Type B pancreatic cell (in vitro differentiated cells): ENCODE results near the gene DSCAML1. TPM values are rescaled to one million over a fixed set of nuclear protein-coding genes. Genes with fewer than 3 reads are reported as not detected.

Experiments
- DNase-seq: peaks from one replicate; pipeline ENCODE4 v3.0.0; 2021; ENCODE audit warnings: mixed read lengths; ENCODE audit not compliant: unreplicated experiment; ENCODE audit errors: extremely low spot score
- H3K27ac Mint-ChIP-seq: 2 replicates; pipeline ENCODE4 v1.8.0; 2021; ENCODE audit warnings: mild to moderate bottlenecking, mixed read lengths
- H3K27me3 Mint-ChIP-seq: 2 replicates; pipeline ENCODE4 v1.8.0; 2021; ENCODE audit warnings: mixed read lengths
- H3K36me3 Mint-ChIP-seq: 2 replicates; pipeline ENCODE4 v1.8.0; 2021; ENCODE audit warnings: mixed read lengths
- H3K4me1 Mint-ChIP-seq: one replicate; pipeline ENCODE4 v1.8.0; 2021; ENCODE audit warnings: mixed read lengths; ENCODE audit not compliant: unreplicated experiment
- H3K4me3 Mint-ChIP-seq: 2 replicates; pipeline ENCODE4 v1.8.0; 2021; ENCODE audit warnings: mild to moderate bottlenecking, mixed read lengths
- H3K9me3 Mint-ChIP-seq: 2 replicates; pipeline ENCODE4 v1.8.0; 2021; ENCODE audit warnings: mixed read lengths
- total RNA-seq: library from RNA; stranded (reverse); gene quantifications from 2 replicates; pipeline ENCODE4 v1.2.1, GENCODE V29; 2021; ENCODE audit warnings: low replicate concordance
- TF ChIP-seq, protein P1 (sequence below): fragments of 200-600 bp; sonication (generic); conservative IDR thresholded peaks from 2 replicates; pipeline ENCODE4 v1.5.0; 2021; ENCODE audit warnings: antibody characterized with exemption, mild to moderate bottlenecking

The DSCAML1 gene
- total RNA-seq, 1 donor from 2014 or later = 5.8 TPM

DNA sequence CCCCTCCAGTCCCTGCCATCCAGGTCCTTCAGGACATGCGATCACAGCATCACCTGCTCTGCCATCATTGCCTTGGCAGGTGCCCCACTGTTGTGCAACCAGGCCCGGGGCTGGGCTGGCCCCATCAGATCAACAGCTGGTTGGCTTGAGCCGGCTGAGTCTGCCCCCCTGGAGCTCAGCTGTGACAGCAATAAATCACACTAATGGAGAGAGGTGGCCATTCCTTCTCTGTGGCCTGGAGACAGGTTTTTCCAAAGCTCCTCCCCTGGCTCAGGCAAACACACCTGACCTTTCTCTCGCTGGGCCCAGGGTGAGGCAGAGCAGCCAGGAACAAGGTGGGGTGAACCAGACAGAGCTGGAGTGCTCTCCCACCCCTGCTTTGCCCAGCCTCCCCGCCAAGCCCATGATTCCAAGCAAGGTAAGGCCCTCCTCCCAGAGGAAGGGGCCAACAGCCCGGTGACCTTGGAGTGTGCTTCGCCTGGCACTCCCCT is 36.4 kb upstream of the DSCAML1 start:
- H3K4me3 Mint-ChIP-seq = peak overlapping the region; percentile 41
- TF ChIP-seq, protein P1, sequence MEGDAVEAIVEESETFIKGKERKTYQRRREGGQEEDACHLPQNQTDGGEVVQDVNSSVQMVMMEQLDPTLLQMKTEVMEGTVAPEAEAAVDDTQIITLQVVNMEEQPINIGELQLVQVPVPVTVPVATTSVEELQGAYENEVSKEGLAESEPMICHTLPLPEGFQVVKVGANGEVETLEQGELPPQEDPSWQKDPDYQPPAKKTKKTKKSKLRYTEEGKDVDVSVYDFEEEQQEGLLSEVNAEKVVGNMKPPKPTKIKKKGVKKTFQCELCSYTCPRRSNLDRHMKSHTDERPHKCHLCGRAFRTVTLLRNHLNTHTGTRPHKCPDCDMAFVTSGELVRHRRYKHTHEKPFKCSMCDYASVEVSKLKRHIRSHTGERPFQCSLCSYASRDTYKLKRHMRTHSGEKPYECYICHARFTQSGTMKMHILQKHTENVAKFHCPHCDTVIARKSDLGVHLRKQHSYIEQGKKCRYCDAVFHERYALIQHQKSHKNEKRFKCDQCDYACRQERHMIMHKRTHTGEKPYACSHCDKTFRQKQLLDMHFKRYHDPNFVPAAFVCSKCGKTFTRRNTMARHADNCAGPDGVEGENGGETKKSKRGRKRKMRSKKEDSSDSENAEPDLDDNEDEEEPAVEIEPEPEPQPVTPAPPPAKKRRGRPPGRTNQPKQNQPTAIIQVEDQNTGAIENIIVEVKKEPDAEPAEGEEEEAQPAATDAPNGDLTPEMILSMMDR = no peak
- H3K9me3 Mint-ChIP-seq = no peaks in the 10 kb centered on the region
- no peaks in the 10 kb centered on the region for H3K36me3 Mint-ChIP-seq
- peaks cover 26% of the 10 kb centered on the region for H3K4me1 Mint-ChIP-seq
- DNase-seq = no peak
- peak overlapping the region; percentile 74 for H3K27ac Mint-ChIP-seq
- H3K27me3 Mint-ChIP-seq = peaks cover 19% of the 10 kb centered on the region

DNA sequence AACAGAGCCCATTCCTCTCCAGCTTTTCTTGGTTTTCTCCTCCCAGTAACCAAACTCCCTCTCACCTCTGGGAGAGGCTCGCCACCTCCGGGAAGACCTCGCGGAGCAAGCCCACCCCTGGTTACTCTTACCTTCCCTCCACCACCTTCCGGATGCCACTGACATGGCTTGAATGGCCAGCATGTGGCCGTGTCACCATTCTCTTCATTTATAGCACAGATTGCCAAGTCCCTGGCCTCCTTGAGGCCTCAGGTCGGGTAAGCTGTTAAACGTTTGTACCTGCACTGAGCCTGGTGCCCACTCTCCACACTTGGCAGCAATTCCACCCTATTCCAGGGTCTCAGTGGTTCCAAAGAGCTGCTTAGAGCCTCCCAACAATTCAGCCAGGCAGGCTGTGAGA is 35.5 kb upstream of the DSCAML1 start:
- Mint-ChIP-seq H3K27me3 (peaks cover 11% of the 10 kb centered on the region), H3K36me3 (no peaks in the 10 kb centered on the region), H3K4me1 (peaks cover 26% of the 10 kb centered on the region), H3K9me3 (no peaks in the 10 kb centered on the region), H3K27ac (peak overlapping the region; percentile 63), H3K4me3 (no peak overlapping the region)
- no peak for DNase-seq
- TF ChIP-seq, protein P1 = no peak

DNA sequence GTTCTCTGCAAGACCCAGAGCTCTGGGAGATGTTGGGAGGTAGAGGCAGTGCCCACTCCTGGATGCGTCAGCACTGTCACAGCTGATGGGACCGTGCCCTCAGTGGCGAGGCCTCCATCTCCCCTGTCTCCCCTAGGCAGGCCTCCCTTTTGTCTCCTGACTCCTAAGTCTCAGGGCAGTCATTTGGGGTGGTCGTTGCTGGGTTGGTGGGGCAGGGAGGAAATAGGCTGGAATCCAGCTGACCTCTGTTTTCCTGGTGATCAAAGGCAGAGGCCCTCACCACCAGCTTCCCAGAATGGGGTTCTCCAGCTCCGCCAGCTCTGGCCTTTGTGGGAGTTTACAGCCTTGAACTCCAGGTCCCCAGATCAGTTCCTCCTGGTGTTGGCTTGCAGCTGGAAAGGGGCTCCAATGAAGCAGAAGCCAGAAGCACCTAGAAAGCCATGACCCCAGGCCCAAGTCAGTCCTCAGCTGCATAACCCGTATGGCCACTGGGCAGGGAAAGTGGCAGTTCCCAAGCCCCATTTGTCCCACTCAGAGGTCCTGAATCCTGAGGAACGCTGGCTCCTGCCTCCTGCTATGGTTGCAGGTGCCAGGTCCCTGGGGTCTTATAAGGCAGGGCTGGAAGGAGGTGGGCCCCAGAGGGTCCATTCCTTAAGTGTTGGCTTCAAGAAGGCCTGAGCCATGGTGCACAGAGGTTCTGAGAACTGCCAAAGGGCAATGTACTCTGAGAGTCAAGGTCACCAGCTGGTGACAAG is 34.8 kb upstream of the DSCAML1 start:
- Mint-ChIP-seq H3K9me3 (no peaks in the 10 kb centered on the region), H3K27me3 (peaks cover 10% of the 10 kb centered on the region), H3K4me3 (no peak overlapping the region), H3K36me3 (no peaks in the 10 kb centered on the region), H3K27ac (peak overlapping the region; percentile 48), H3K4me1 (peaks cover 26% of the 10 kb centered on the region)
- no peak for DNase-seq
- TF ChIP-seq, protein P1 = no peak

DNA sequence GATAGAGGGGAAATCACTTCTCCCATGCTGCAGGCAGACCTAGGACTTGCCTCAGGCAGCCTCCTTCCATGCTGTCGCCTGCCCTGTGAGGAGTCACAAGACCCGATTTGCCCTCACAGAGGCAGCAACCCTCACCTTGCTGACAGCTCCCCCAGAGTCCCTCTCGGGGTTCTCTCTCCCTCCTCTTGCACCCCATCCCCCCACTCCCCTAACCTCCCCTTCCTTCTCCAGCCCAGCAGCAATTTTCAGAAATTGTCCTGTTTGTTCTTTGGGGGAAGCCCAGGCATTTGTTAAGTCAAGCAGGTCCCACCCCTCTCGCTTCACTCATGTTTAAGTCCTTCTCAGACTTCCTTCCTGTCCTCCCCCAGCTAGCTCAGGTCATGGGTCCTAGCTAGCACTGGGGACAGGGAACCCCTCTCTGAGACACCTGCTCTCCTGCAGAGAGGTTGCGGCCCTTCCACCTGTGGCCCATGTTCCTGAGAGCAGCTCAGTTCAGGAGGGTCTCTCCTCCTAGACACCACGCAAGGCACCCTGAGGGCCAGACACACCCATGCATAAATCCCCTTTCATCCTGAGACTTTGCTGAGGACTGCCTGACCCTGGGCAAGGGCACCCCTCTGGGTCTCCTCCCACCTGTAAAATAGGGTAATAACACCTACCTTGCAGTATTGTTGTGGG is 33.8 kb upstream of the DSCAML1 start:
- peak overlapping the region; percentile 48 for H3K27ac Mint-ChIP-seq
- TF ChIP-seq, protein P1 = no peak
- H3K27me3 Mint-ChIP-seq = peaks cover 19% of the 10 kb centered on the region
- no peaks in the 10 kb centered on the region for H3K9me3 Mint-ChIP-seq
- H3K4me1 Mint-ChIP-seq = peaks cover 26% of the 10 kb centered on the region
- H3K36me3 Mint-ChIP-seq = no peaks in the 10 kb centered on the region
- DNase-seq = no peak
- peak overlapping the region; percentile 31 for H3K4me3 Mint-ChIP-seq

DNA sequence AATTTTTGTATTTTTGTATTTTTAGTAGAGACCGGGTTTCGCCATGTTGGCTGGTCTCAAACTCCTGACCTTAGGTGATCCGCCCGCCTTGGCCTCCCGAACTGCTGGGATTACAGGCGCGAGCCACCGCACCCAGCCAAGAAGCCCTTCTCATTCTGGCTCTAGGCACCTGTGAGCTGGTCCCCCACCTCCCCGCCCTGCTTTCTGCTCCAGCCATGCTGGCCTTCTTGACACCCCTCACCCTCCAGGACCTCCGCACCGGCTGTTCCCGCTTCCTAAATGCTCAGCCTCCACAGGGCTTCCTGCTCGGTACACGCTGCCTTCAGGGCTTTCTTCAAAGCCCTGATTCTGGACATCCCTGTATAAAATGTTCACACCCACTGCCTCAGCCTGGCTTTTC is 33.1 kb upstream of the DSCAML1 start:
- DNase-seq = no peak
- TF ChIP-seq, protein P1 = no peak
- H3K4me1 Mint-ChIP-seq = peaks cover 26% of the 10 kb centered on the region
- no peaks in the 10 kb centered on the region for H3K36me3 Mint-ChIP-seq
- H3K9me3 Mint-ChIP-seq = no peaks in the 10 kb centered on the region
- peaks cover 23% of the 10 kb centered on the region for H3K27me3 Mint-ChIP-seq
- peak overlapping the region; percentile 44 for H3K27ac Mint-ChIP-seq
- no peak overlapping the region for H3K4me3 Mint-ChIP-seq
